SK-N-SH treated with all-trans-retinoic acid at 6 μM for 48 hours (cell line): ENCODE results near the gene PRPH2.

Experiments used
- ATAC-seq: fragments of 200-7000 bp; cut with Tn5 transposase; 3 replicates; pipeline ENCODE4 v1.9.1; 2020; ENCODE audit warnings: mild to moderate bottlenecking, moderate library complexity
- ARNTL ChIP-seq: fragments of 450-650 bp; formaldehyde crosslinking; IDR thresholded peaks from 2 replicates; pipeline ENCODE4 v1.5.0; 2020; ENCODE audit warnings: low read depth, mild to moderate bottlenecking, moderate library complexity, borderline replicate concordance
- BACH2 ChIP-seq: fragments of 250-450 bp; sonication (Bioruptor Pico); IDR thresholded peaks from 2 replicates; pipeline ENCODE4 v1.9.0; 2021; ENCODE audit warnings: mild to moderate bottlenecking, borderline replicate concordance
- CREB5 ChIP-seq: fragments of 250-450 bp; sonication (Bioruptor Pico); IDR thresholded peaks from 2 replicates; pipeline ENCODE4 v1.5.1; 2020; ENCODE audit warnings: low read depth, mild to moderate bottlenecking, moderate library complexity
- CSDC2 ChIP-seq: fragments of 250-450 bp; sonication (Bioruptor Pico); IDR thresholded peaks from 2 replicates; pipeline ENCODE4 v1.5.0; 2020; ENCODE audit warnings: mild to moderate bottlenecking, moderate library complexity
- CSRNP3 ChIP-seq: fragments of 250-450 bp; sonication (Bioruptor Pico); IDR thresholded peaks from 2 replicates; pipeline ENCODE4 v1.5.1; 2021; ENCODE audit warnings: mild to moderate bottlenecking, moderate library complexity
- ISL1 ChIP-seq: fragments of 250-450 bp; sonication (Bioruptor Pico); IDR thresholded peaks from 2 replicates; pipeline ENCODE4 v2.1.2; 2022; ENCODE audit warnings: mild to moderate bottlenecking, moderate library complexity
- OSR1 ChIP-seq: fragments of 250-450 bp; sonication (Bioruptor Pico); IDR thresholded peaks from 2 replicates; pipeline ENCODE4 v1.8.0; 2022; ENCODE audit warnings: moderate library complexity, mild to moderate bottlenecking, inconsistent platforms
- PATZ1 ChIP-seq: fragments of 250-450 bp; sonication (Bioruptor Pico); IDR thresholded peaks from 2 replicates; pipeline ENCODE4 v1.8.0; 2020; ENCODE audit warnings: mild to moderate bottlenecking, moderate library complexity, borderline replicate concordance
- POU6F1 ChIP-seq: fragments of 250-450 bp; sonication (Bioruptor Pico); IDR thresholded peaks from 2 replicates; pipeline ENCODE4 v1.8.0; 2021; ENCODE audit warnings: low read depth, mild to moderate bottlenecking, moderate library complexity, borderline replicate concordance
- PPARA ChIP-seq: fragments of 250-450 bp; sonication (Bioruptor Pico); IDR thresholded peaks from 2 replicates; pipeline ENCODE4 v1.5.0; 2020; ENCODE audit warnings: mild to moderate bottlenecking, borderline replicate concordance
- RARB ChIP-seq: fragments of 250-450 bp; sonication (Bioruptor Pico); IDR thresholded peaks from 2 replicates; pipeline ENCODE4 v1.8.0; 2021; ENCODE audit warnings: mild to moderate bottlenecking, moderate library complexity
- SNAI2 ChIP-seq: fragments of 250-450 bp; sonication (Bioruptor Pico); IDR thresholded peaks from 2 replicates; pipeline ENCODE4 v1.5.0; 2020; ENCODE audit warnings: mild to moderate bottlenecking, moderate library complexity
- TCF4 ChIP-seq: fragments of 250-450 bp; sonication (Bioruptor Pico); IDR thresholded peaks from 2 replicates; pipeline ENCODE4 v1.8.0; 2021; ENCODE audit warnings: mild to moderate bottlenecking, moderate library complexity, borderline replicate concordance
- TOX ChIP-seq: fragments of 250-450 bp; sonication (Bioruptor Pico); IDR thresholded peaks from 2 replicates; pipeline ENCODE4 v1.8.0; 2021; ENCODE audit warnings: mild to moderate bottlenecking, moderate library complexity, borderline replicate concordance
- TSHZ2 ChIP-seq: fragments of 250-450 bp; sonication (Bioruptor Pico); IDR thresholded peaks from 2 replicates; pipeline ENCODE4 v1.5.0; 2020; ENCODE audit warnings: mild to moderate bottlenecking, moderate library complexity
- ZC3H10 ChIP-seq: fragments of 250-450 bp; sonication (Bioruptor Pico); IDR thresholded peaks from 2 replicates; pipeline ENCODE4 v1.5.1; 2021; ENCODE audit warnings: mild to moderate bottlenecking, moderate library complexity
- ZFP3 ChIP-seq: fragments of 250-450 bp; sonication (Bioruptor Pico); IDR thresholded peaks from 2 replicates; pipeline ENCODE4 v1.5.0; 2020; ENCODE audit warnings: mild to moderate bottlenecking, moderate library complexity
- ZFP30 ChIP-seq: fragments of 450-650 bp; formaldehyde crosslinking; IDR thresholded peaks from 2 replicates; pipeline ENCODE4 v1.5.0; 2022; ENCODE audit warnings: mild to moderate bottlenecking, moderate library complexity
- ZNF565 ChIP-seq: fragments of 450-650 bp; formaldehyde crosslinking; conservative IDR thresholded peaks from 2 replicates; pipeline ENCODE4 v1.5.0; 2020; ENCODE audit warnings: low read depth, mild to moderate bottlenecking, moderate library complexity
- ZNF70 ChIP-seq: fragments of 450-650 bp; formaldehyde crosslinking; IDR thresholded peaks from 2 replicates; pipeline ENCODE4 v1.5.0; 2020; ENCODE audit warnings: mild to moderate bottlenecking, moderate library complexity
- ZNF8 ChIP-seq: fragments of 450-650 bp; formaldehyde crosslinking; IDR thresholded peaks from 2 replicates; pipeline ENCODE4 v1.5.0; 2020; ENCODE audit warnings: mild to moderate bottlenecking, moderate library complexity

The PRPH2 gene

GRCh38 chr6:42702200-42702599 lies 20.2 kb downstream of the PRPH2 start:
- ATAC-seq: peak; percentile 79
- TF ChIP-seq SNAI2 (CRISPR knock-in tag) (no peak), ZC3H10 (no peak), ISL1 (peak; percentile 40), POU6F1 (CRISPR knock-in tag) (no peak), TCF4 (CRISPR knock-in tag) (no peak), ZFP30 (CRISPR knock-in tag) (no peak), ZFP3 (no peak), ZNF8 (CRISPR knock-in tag) (0 out of 2 replicates have a peak, but pooled peaks have one; percentile 31), OSR1 (CRISPR knock-in tag) (no peak), PATZ1 (no peak), CSRNP3 (CRISPR knock-in tag) (no peak), RARB (no peak), CSDC2 (CRISPR knock-in tag) (no peak)

- no peak for ATAC-seq
- TF ChIP-seq ZNF8 (CRISPR knock-in tag): no peak
- no peak for TF ChIP-seq CSDC2 (CRISPR knock-in tag)
- no peak for TF ChIP-seq PPARA (CRISPR knock-in tag)
- TF ChIP-seq ZC3H10: no peak
- TF ChIP-seq ZFP3: no peak
- TF ChIP-seq PATZ1: no peak
- no peak for TF ChIP-seq CREB5 (CRISPR knock-in tag)
- TF ChIP-seq TOX (CRISPR knock-in tag): no peak
- TF ChIP-seq ZNF70 (CRISPR knock-in tag): no peak
- no peak for TF ChIP-seq CSRNP3 (CRISPR knock-in tag)
- TF ChIP-seq BACH2 (CRISPR knock-in tag): no peak
- no peak for TF ChIP-seq OSR1 (CRISPR knock-in tag)
- TF ChIP-seq ISL1: no peak
- TF ChIP-seq ARNTL (CRISPR knock-in tag): no peak
- no peak for TF ChIP-seq ZNF565 (CRISPR knock-in tag)
- TF ChIP-seq TCF4 (CRISPR knock-in tag): no peak
- no peak for TF ChIP-seq ZFP30 (CRISPR knock-in tag)
Observed at GRCh38 chr6:42698217-42698616, 24.2 kb downstream of the PRPH2 start.

- ATAC-seq: no peak
Observed at GRCh38 chr6:42697268-42697655, 25.1 kb downstream of the PRPH2 start.

More at GRCh38 chr6:42697268-42697655, 25.1 kb downstream of the PRPH2 start:
- TF ChIP-seq POU6F1 (CRISPR knock-in tag) (no peak), ISL1 (no peak), CSDC2 (CRISPR knock-in tag) (no peak), ZFP30 (CRISPR knock-in tag) (no peak), ZNF565 (CRISPR knock-in tag) (no peak), BACH2 (CRISPR knock-in tag) (no peak), CSRNP3 (CRISPR knock-in tag) (no peak), TSHZ2 (CRISPR knock-in tag) (no peak)
